Posterior cingulate gyrus (tissue), 11 donors: ENCODE data around the gene SLAMF6.
"Not testable (repeated sequence)": the region's sequence is repeated elsewhere in the genome, so short reads cannot be mapped to it uniquely, and the experiment has no call there.

Experiments
- DNase-seq, 10 donors: peaks; one replicate each; pipeline versions ENCODE4 v3.0.0 to v3.0.0-alpha.2; 2020 to 2021; ENCODE audit warnings: mixed read lengths in 3 of 10
- intact Hi-C: fragments of 100-400 bp; cut with DNase I; formaldehyde crosslinking; loops from one replicate; pipeline ENCODE4 v1.15.1; 2023

SLAMF6 gene

GRCh38 chr1:160544647-160545046, 21.6 kb upstream of the SLAMF6 start:
- intact Hi-C loops: no loop called here
- no peak for DNase-seq

GRCh38 chr1:160542303-160542945, 19.4 kb upstream of the SLAMF6 start:
- intact Hi-C loops: no loop called here
- no peak for DNase-seq

DNA sequence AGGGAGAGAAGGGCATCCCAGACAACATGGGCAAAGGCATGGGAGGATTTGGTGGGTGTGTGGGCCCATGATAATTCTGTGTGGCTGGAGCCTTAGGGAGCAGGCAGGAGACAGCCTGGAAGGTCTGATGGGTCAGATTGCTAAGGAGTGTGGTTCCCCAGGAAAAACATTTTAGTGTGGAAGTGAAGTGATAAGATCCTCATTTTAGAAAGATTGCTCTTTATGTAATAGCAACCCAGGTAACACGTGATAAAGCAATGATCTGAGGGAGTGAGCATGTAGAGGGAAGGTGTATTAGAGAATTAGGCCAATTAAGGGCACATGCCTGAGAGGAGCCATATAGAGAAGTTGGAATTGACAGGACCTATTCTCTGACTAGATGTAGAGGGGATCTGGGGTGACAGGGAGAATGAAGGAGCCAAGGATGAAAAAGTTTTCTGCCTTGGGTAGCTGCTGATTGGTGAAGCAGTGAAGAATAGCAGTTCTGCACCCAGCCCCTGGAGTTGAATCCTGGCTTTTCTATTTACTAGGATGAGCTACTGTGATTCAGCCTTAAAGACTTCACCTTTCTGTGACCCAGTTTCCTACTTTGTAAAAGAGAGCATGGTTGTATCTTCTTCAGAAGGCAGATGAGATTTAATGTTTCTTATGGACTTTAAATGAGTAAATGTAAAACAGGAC, 18.7 kb upstream of the SLAMF6 start:
- intact Hi-C loops: no loop called here
- DNase-seq: no peak

GRCh38 chr1:160540859-160541233, 17.8 kb upstream of the SLAMF6 start:
- intact Hi-C loops: no loop called here
- no peak for DNase-seq

GRCh38 chr1:160539990-160540858, 17.2 kb upstream of the SLAMF6 start:
- intact Hi-C loops: no loop called here
- DNase-seq: no peak

GRCh38 chr1:160539684-160539989, 16.6 kb upstream of the SLAMF6 start:
- intact Hi-C loops: no loop called here
- DNase-seq: no peak

DNA sequence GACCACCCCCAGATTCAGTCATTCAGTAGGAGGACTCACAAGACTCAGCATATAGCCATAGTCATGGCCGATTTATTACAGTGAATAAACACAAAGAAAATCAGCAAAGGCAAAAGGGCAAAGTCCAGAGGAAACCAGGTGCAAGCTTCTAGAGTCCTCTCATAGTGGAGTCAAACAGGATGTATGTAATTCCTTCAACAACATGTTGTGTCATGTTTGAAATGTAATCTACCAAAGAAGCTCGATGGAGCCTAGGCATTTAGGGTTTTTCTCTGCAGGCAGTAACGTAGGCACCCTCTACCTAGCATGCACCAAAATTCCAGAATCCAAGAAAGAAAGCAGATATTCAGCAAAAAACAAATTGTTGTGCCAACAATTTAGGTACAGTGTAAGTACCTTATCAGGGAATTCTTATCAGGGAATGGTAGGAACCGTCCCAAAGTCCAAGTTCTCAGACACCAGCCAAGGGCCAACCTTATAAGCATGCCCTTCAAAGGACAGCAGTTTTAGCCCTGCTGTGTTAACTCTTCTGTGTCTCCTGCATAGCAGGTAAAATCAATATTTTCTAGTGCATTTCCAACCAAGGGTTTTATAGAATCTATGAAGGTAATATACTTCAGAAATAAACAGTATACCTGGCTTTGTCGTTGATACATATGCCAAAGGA, 16.1 kb upstream of the SLAMF6 start:
- no peak for DNase-seq
- intact Hi-C loops: no loop called here

GRCh38 chr1:160537714-160538665, 14.9 kb upstream of the SLAMF6 start:
- intact Hi-C loops: no loop called here
- DNase-seq: no peak

DNA sequence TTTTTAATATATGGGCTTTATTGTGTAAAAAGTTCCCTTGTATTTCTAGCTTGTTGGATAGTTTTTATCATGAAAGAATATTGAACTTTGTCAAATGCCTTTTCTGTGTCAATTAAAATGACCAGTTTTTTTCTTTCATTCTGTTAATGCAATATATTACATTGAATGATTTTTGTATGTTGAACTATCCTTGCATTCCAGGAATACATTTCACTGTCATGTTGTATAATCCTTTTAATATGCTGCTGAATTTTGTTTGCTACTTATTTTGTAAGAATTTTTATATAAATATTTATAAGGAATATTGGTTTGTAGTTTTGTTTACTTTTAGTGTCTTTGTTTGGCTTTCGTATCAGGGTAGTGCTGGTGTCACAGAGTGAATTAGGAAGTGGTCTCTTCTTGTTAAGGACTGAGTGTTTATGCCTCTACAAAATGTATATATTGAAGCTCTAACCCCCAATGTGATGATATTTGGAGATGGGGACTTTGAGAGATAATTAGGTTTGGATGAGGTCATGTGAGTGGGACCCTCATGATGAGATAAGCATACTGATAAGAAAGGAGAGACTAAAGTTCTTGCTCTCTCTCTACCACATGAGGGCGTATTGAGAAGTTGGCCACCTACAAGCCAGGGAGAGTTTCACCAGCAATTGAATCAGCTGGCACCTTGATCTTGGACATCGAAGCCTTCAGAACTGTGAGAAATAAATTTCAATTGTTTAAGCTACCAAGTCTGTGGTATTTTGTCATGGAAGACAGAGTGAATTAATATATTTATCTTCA, 12.0 kb upstream of the SLAMF6 start:
- intact Hi-C loops: no loop called here
- no peak for DNase-seq

- intact Hi-C loops: not testable (repeated sequence)
- DNase-seq: peak in 2 of 10 donors; percentile 77 to 78
These were observed 9.4 kb upstream of the SLAMF6 start for GRCh38 chr1:160532557-160532813.

DNA sequence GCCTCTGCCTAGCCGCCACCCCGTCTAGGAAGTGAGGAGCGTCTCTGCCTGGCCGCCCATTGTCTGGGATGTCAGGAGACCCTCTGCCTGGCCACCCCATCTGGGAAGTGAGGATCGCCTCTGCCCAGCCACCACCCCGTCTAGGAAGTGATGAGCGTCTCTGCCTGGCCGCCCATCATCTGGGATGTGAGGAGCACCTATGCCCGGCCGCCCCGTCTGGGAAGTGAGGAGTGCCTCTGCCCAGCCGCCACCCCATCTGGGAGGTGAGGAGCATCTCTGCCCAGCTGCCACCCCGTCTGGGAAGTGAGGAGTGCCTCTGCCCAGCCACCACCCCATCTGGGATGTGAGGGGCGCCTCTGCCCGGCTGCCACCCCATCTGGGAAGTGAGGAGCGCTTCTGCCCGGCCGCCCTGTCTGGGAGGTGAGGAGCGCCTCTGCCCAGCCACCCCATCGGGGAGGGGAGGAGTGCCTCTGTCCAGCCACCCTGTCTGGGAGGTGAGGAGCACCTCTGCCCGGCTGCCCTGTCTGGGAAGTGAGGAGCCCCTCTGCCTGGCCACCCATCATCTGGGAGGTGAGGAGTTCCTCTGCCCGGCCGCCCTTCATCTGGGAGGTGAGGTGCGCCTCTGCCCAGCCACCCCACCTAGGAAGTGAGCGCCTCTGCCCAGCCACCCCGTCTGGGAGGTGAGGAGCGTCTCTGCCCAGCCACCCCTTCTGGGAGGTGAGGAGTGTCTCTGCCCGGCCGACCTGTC, 8.9 kb upstream of the SLAMF6 start:
- intact Hi-C loops: not testable (repeated sequence)
- peak in 2 of 10 donors; percentile 70 to 75 for DNase-seq

DNA sequence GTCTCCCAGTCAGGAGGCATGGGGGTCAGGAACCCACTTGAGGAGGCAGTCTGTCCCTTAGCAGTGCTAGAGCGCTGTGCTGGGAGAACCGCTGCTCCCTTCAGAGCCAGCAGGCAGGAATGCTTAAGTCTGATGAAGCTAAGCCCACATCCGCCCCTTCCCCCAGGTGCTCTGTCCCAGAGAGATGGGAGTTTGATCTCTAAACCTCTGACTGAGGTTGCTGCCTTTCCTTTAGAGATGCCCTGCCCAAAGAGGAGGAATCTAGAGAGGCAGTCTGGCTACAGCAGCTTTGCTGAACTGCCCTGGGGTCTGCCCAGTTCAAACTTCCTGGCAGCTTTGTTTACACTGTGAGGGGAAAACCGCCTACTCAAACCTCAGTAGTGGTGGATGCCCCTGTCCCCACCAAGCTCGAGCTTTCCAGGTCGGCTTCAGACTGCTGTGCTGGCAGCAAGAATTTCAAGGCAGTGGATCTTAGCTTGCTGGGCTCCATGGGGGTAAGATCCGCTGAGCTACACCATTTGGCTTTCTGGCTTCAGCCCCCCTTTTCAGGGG, 6.4 kb upstream of the SLAMF6 start:
- intact Hi-C loops, DNase-seq: not testable (repeated sequence)

GRCh38 chr1:160523789-160524188, 734 bp upstream of the SLAMF6 start:
- intact Hi-C loops, DNase-seq: not testable (repeated sequence)

DNA sequence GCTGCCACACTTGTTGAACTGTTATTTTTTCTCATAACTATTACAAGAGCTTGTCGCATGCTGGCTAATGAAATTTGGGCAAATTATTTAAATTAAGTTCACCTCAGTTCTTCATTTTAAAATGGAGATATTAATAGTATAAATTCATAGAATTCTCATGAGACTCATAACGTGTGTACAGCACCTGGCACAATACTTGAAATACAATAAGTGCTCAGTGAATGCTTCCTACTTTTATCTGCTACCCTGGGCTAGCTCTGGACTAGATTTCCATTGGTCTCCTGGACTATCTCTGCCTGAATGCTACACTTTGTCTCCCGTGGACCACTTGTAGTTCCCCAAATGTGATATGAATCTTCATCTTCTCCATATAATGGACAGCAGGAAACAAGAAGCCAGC, 919 bp downstream of the SLAMF6 start:
- DNase-seq: no peak
- intact Hi-C loops: no loop called here

DNA sequence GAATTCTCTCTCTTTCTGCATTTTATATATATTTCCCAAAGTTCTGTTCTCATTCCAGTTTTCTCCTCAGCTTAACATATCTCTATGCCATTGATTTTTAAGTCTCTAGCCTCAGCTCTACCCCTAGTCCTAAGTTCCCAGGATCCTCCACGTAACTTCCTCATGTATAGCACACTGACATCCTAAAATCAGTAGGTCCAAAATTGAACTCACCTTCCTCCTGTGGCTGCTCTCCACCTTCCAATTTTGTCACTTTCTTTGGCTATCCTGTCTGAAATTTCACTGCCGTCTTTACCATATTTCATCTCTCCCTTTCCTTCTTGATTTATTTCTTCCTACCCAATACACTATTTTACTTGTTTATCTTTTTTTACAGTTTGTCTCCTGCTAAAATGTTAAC, 1.5 kb downstream of the SLAMF6 start:
- DNase-seq: no peak
- intact Hi-C loops: no loop called here

DNA sequence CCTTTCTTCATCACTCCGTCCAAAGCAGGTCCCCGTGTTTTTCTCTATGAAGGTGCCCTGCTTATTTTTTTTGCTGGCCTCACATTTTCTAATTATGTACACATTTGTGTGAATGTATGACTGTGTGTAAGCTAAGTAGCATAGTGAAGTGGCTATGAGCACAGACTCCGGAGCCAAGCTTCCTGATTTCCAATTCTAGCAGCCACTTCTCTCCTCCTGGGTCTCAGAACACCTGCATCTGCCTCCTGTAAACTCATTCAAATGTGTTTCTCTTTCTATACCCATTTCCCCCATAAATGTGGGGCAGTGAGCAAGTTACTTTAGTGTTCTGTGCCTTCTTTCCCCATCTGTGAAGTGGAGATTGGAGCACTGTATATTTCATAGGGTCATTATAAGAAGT, 2.1 kb downstream of the SLAMF6 start:
- intact Hi-C loops: no loop called here

DNA sequence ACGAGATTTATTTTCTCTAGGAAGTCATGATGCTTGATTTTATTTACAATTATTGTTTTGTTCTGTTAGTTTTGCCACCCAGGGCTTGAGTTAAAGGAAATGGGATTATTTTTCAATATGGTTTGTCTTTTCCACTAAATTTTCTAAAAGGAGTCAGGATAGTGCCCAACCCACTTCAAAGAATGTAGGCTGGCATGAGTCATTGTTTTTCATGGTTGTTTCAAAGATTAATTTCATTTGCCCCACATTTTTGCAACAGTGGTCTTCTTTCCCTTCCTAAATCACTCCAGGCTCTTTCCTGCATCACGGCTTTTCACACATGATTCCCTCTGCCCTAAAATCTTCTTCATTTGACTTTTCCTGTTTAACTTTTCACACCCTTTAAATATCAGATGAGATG, 2.5 kb downstream of the SLAMF6 start:
- intact Hi-C loops: no loop called here
- DNase-seq: no peak

More for the DNA sequence above, 2.1 kb downstream of the SLAMF6 start:
- no peak for DNase-seq

DNA sequence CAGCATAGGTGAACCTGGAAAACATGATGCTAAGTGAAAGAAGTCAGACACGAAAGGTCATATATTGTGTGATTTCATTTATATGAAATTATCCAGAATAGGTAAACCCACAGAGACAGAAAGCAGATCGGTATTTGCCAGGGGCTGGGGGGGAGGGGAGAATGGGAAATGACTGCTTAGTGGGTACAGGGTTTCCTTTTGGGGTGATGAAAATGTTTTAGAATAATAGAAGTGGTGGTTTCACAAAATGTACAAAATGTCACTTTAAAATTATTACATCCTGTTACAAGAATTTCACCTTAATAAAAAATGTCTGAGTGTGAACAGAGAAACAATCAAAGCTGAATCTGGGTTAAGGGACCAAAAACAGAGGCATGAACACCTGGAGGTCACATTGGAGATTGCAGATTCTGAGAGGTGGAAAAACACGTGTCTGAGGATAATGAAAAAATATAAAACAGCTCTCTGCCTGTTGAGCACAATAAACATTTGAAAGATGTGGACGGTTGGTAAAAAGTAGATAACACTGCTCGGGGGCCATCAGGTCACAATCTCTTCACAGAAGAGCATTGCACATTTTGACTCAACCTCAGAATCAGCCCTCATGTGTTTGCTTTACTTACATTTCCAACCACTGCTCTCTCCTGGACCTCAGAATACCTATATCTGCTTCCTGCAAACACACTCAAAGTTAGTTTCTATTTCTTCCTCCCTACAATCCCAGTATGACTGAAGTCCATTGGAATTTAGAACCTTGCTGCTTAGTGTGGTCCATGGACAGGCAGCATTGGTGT, 3.2 kb downstream of the SLAMF6 start:
- intact Hi-C loops: no loop called here
- DNase-seq: no peak
